ENCODE data around the gene GPR160.

DNA sequence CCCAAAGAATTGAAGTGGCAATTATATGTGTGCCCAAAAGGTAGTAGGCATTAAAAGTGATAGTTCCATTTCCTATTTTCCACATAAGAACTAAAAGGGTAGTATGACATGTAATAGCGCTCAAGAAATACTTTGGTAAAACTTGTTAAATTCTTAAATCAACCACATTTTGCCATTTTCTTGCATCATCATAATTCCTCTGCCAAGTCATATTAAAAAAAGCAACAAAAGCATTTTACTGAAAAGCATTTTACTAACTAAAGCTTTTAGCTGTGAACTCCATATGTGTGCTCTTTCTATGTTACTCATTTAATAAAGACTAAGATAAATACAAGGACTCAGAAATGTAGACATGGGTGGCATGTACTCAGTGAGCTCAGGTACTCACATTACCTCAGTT, 70.1 kb downstream of the GPR160 start:
- TF ChIP-seq, protein P1, sequence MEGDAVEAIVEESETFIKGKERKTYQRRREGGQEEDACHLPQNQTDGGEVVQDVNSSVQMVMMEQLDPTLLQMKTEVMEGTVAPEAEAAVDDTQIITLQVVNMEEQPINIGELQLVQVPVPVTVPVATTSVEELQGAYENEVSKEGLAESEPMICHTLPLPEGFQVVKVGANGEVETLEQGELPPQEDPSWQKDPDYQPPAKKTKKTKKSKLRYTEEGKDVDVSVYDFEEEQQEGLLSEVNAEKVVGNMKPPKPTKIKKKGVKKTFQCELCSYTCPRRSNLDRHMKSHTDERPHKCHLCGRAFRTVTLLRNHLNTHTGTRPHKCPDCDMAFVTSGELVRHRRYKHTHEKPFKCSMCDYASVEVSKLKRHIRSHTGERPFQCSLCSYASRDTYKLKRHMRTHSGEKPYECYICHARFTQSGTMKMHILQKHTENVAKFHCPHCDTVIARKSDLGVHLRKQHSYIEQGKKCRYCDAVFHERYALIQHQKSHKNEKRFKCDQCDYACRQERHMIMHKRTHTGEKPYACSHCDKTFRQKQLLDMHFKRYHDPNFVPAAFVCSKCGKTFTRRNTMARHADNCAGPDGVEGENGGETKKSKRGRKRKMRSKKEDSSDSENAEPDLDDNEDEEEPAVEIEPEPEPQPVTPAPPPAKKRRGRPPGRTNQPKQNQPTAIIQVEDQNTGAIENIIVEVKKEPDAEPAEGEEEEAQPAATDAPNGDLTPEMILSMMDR (IDR thresholded peaks at IDR 0.05): no peak
- TF ChIP-seq EP300 (IDR thresholded peaks at IDR 0.05): no peak

All from tibial nerve (tissue), 4 donors.